Right ventricle myocardium superior (tissue), 1 donor: ENCODE measurements around the gene PSRC1. TPM values are rescaled to one million over a fixed set of nuclear protein-coding genes. Genes with fewer than 3 reads are reported as not detected.

Source experiments
- ATAC-seq: fragments of 200-7000 bp; cut with Tn5 transposase; one replicate; pipeline ENCODE4 v1.9.1; 2020; ENCODE audit warnings: mild to moderate bottlenecking; ENCODE audit not compliant: poor library complexity
- DNase-seq: peaks from one replicate; pipeline ENCODE4 v3.0.0-alpha.2; 2020
- intact Hi-C: fragments of 100-400 bp; cut with DNase I; formaldehyde crosslinking; loops from one replicate; pipeline ENCODE4 v1.11.2; 2022
- total RNA-seq: library from RNA; stranded (reverse); fragmentation: NEBNext Ultra II Directional; extraction: Animal tissue kit (Norgen Biotek cat#: 25700); gene quantifications from one replicate; pipeline ENCODE4 v1.2.1, GENCODE V29; 2021
- donor health status: DM: no; HTN: yes; CAD: no; lungs with severe emphysema.

PSRC1 gene
- total RNA-seq, 1 donor from 2014 or later = 0.73 TPM

DNA sequence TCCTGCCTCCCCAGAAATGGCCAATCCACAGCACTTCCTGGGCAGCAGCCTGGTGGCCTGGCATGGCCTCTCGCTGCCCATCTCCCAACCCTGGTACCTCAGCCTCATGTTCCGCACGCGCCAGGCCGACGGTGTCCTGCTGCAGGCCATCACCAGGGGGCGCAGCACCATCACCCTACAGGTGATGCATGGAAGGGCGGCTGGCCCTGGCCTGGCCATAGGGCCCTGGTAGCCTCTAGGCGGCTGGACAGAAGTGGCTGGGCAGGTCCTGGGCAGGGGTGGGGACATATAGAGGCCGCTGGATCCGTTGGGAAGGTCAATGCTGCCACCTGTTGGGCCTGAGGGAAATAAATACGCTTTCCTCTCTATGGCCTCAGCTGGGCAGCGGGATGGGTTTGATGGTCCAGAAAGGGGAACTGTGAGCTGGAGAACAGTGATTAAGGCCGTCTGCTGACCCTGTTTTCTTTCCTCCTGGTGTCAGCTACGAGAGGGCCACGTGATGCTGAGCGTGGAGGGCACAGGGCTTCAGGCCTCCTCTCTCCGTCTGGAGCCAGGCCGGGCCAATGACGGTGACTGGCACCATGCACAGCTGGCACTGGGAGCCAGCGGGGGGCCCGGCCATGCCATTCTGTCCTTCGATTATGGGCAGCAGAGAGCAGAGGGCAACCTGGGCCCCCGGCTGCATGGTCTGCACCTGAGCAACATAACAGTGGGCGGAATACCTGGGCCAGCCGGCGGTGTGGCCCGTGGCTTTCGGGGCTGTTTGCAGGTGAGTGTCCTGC lies 19.2 kb downstream of the PSRC1 start:
- DNase-seq = peak; percentile 90
- ATAC-seq = peak; percentile 88
- intact Hi-C loops = loop anchor here (5.0 kb wide), 1 partner anchor 139 kb away; no protein-coding TSS in a partner anchor

DNA sequence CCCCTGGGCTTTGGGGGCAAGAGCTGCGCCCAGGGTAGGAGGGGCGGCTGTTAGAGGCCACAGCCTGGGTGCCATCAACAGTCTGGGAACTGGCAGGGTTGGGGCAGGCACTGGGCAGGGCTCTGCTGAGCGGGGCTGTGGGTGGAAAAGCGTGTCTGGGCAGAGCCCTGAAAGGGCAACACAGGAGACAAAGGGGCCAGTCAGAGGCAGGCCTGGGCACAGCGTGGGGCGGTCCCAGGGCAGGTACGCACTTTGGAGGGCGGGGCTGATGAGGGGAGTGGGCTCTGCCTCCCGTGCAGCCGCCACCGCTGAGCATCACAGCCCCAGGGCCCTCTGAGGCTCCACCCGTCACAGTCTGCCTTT lies 19.7 kb downstream of the PSRC1 start:
- DNase-seq (no peak), ATAC-seq (no peak)
- intact Hi-C loops = loop anchor here (5.0 kb wide), 1 partner anchor 139 kb away; no protein-coding TSS in a partner anchor

DNA sequence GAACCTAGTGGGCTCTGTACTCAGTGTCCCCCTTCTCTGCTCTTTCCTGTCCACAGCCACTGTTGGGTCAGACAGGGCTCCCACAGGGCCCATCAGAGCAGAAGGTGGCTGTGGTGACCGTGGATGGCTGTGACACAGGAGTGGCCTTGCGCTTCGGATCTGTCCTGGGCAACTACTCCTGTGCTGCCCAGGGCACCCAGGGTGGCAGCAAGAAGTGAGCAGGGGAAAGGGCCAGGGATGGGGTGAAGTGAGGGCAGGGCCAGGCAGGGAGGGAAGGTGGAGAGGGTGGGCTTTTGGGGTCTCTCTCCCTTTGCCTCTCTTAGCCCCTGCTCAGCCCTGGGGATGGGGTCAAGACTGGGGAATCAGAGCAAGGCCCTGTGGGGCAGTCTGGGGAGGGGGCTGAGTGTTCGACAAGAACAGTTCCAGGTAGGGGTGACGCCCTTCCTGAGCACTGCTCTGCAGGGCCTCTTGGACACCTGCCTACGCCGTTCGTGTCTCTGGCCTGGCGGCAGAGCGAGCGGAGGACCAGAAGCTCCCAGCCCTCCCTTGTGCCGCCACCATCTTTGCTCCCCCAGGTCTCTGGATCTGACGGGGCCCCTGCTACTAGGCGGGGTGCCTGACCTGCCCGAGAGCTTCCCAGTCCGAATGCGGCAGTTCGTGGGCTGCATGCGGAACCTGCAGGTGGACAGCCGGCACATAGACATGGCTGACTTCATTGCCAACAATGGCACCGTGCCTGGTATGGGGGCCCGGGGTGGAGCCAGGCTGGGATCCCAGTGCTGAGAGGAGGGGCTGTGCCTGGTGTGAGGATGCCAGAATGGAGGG lies 20.5 kb downstream of the PSRC1 start:
- intact Hi-C loops = loop anchor here (5.0 kb wide), 1 partner anchor 140 kb away; no protein-coding TSS in a partner anchor
- ATAC-seq = no peak
- no peak for DNase-seq

DNA sequence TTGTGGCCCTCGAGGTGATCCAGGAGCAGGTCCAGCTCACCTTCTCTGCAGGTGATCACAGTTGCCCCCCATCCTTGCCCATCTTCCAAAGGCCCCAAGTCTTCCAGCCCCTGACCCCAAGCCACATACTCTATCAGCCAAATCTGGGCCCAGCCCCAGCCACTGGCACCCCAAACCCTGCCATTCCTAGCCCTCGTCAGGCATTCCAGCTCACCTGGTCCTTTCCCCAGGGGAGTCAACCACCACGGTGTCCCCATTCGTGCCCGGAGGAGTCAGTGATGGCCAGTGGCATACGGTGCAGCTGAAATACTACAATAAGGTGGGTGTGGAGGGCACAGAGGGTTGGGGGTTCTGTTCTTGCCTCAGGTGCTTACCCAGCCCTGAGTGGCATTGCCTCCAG lies 21.4 kb downstream of the PSRC1 start:
- no peak for DNase-seq
- ATAC-seq = no peak
- intact Hi-C loops = loop anchor here (5.0 kb wide), 1 partner anchor 141 kb away; no protein-coding TSS in a partner anchor

DNA sequence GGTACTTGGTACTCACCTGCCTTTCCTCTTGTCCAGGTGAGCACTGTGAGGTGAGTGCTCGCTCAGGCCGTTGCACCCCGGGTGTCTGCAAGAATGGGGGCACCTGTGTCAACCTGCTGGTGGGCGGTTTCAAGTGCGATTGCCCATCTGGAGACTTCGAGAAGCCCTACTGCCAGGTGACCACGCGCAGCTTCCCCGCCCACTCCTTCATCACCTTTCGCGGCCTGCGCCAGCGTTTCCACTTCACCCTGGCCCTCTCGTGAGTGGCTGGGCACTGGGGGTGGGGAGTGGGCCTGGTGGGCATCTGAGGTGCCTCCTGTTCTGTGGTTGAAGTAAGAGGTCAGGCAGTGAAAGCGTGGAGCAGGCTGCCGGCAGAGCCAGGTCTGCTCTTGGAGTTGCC lies 21.9 kb downstream of the PSRC1 start:
- DNase-seq = no peak
- ATAC-seq = no peak
- intact Hi-C loops = loop anchor here (5.0 kb wide), 1 partner anchor 141 kb away; no protein-coding TSS in a partner anchor

DNA sequence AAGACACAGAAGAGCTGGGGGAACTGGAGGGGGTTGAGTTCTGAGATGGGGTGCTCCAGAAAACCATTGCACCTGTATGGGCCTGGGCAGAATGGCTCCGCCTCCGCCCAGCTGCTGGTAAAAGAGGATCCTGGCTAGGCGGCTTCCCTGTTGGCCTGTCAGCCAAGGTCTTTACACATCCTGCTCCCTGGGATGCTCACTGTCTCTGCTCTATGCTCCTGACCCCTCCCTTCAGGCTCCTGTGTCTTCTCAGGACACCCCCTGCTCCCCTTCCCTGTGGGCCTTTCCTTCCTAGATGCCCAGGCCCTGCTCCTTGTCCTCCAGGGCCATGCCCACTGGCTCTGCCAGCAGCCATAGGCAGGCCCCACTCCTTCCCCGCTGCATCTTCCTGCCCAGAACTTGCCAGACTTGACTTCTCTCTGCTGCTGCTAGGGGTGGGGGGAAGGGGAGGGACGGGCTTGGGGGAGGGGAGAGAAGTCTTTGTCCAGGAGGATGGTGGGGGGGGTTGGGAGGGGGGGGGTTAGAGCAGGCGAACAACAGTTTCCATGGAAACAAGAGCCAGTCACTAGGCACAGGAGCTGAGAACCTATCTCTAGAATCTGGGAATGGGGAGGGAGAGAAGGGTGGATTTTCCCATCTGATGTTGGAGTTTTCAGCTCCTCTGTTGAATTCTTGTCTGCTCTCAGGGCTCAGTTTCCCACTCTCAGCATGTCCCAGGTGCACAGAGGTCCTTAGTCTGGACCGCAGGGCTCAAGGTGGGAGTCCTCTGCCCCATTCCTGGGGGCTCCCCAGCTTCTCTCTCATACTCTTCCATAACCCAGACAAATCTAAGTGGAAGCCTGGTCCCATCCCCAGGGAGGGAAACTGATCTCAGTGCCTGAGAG lies 23.0 kb downstream of the PSRC1 start:
- no peak for DNase-seq
- intact Hi-C loops = loop anchor here (5.0 kb wide), 1 partner anchor 142 kb away; no protein-coding TSS in a partner anchor
- ATAC-seq = no peak

DNA sequence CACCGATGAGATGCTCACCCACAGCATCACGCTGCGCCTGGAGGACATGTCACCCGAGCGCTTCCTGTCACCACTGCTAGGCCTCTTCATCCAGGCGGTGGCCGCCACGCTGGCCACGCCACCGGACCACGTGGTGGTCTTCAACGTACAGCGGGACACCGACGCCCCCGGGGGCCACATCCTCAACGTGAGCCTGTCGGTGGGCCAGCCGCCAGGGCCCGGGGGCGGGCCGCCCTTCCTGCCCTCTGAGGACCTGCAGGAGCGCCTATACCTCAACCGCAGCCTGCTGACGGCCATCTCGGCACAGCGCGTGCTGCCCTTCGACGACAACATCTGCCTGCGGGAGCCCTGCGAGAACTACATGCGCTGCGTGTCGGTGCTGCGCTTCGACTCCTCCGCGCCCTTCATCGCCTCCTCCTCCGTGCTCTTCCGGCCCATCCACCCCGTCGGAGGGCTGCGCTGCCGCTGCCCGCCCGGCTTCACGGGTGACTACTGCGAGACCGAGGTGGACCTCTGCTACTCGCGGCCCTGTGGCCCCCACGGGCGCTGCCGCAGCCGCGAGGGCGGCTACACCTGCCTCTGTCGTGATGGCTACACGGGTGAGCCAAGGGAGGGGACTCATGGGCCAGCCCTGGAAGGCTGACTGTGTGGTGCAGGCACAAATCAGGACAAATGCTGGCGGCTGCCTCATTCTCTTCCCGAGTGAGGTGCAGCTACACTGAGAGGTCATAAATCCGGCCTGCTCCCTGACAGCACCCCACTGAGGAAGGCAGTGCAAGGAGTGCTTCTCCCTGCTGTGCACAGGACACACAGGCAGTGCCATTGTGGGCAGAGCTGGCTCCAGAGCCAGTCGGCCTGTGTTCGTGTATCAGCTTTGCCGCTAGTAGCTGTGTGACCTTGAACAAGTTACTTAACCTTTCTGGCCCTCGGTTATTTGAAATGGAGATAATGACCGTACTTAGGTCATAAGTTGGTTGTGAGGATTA lies 24.2 kb downstream of the PSRC1 start:
- DNase-seq (no peak), ATAC-seq (no peak)
- intact Hi-C loops = no loop called here

DNA sequence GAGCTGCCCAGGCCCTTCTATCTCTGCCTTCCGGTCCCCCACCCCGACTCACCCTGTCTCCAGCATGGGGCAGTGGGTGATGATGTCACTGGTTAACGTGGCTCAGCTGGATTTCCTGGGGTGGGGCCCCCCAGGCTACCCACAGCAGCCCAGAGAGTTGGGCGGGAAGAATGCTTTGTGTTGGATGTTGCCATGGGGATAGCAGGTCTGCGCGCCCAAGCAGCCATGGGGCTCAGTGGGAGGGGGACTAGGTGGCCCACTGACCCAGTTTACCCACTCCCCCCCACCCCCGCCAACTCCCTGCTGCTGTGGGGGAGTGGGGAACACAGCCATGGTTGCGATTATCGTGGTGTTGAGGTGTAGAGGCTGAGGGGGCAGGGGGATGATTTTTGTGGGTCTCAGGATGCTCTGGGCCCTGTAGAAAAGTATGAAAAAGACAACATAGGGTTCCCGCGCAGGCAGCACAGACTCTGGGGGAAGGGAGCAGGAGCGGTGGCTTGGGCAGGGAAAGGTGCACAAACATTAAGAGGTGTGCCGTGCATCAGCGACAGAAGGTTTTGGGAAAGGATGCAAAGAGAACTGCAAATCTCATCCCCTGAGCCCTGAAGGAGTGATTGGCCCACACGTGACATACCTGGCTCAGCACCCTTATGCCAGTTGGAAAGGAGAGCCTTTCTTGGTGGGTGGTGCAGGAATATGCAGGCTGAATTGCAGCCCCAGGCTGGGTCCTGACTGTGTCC lies 25.1 kb downstream of the PSRC1 start:
- no peak for DNase-seq
- intact Hi-C loops = no loop called here
- no peak for ATAC-seq

DNA sequence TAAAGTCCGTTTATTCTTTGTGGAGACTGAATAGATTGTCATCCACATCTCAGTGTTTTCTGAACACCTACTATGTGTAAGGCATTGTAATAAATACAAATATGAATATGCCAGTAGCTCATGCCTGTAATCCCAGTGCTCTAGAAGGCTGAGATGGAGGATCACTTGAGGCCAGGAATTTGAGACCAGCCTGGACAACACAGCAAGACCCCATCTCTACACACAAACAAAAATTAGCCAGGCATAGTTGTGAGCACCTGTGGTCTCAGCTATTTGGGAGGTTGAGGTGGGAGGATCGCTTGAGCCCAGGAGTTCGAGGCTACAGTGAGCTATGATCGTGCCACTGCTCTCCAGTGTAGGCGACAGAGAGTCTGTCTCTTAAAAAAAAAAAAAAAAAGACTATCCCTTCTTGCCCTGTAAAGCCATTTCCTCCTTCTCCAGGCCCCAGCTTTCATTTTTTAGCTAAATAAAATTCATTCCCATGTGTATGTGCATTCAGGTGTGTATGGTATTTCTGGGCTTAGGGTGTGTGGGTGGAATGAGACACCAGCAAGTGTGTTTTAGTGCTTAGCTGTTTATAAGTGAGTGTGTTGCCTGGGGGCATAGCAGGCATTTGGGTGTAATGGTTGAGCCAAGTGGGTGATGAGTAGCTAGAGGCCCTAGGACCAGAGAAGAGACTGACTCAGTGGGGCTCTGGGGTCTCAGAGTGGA lies 25.8 kb downstream of the PSRC1 start:
- DNase-seq (no peak), ATAC-seq (no peak)
- intact Hi-C loops = no loop called here

DNA sequence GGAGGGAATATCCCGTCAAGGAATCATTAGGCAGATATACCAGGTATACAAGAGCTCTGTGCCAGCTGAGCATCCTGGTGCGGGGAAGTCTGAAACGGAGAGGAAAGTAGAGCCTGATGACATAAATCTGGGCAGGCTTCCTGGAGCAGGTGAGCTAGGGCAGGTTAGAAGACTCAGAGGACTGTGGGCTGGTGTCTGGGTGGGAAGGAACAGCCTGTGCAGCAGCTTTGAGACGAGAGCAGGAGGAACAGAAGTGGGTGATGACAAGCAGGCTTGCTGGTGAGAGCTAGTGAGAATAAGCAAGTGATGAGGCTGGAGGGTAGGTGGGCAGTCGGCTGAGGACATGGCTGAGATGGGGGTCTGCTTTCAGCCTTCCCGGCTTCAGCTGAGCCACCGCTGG lies 26.9 kb downstream of the PSRC1 start:
- DNase-seq = no peak
- ATAC-seq = no peak
- intact Hi-C loops = no loop called here

DNA sequence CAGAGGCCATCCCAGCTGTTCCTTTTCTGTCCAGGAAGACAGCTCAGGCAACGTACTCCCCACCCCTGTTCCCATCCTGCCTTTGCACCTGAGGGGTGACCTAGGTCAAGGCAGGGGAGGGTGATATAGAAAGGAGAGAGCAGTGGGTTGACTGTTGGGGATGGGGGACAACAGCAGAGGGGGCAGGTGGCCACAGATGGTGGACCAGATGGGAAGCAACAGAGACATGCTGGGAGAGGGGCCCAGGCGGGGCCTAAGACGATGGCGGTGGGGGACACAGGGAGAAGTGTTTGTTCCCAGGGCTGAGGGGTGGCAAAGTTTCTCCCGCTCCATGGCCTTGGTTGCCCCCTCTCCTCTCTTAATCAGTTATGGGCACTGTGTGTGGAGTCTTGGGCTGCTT lies 27.3 kb downstream of the PSRC1 start:
- ATAC-seq = no peak
- peak; percentile 32 for DNase-seq
- intact Hi-C loops = no loop called here

DNA sequence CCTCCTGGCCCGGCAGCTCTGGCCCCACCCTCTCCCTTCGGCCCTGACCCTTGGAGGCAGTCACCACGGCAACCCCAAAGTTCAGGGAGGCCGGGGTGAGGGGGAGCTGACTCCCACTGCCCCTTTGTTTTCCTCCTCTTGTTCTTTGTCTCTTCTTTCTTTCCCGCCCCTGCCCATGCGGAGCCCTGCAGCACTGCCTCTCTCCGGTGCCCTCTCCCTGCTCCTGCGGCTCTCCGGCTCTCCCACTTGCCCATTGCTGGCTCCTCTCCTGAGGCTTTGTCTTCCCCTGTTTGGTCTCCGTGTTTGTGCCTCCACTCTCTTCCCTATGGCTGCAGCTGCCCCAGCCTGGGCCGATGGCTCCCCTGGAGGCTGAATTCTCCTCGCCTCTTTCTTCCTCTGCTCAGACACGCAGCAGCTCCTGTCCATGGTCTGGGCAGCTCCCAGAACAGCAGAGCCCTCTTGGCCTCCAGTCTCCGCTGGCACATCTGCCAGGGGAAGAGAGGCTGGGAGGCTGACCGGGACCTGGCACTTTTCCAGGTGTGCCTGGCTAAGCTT lies 27.8 kb downstream of the PSRC1 start:
- peak; percentile 38 for DNase-seq
- intact Hi-C loops = no loop called here
- ATAC-seq = no peak

DNA sequence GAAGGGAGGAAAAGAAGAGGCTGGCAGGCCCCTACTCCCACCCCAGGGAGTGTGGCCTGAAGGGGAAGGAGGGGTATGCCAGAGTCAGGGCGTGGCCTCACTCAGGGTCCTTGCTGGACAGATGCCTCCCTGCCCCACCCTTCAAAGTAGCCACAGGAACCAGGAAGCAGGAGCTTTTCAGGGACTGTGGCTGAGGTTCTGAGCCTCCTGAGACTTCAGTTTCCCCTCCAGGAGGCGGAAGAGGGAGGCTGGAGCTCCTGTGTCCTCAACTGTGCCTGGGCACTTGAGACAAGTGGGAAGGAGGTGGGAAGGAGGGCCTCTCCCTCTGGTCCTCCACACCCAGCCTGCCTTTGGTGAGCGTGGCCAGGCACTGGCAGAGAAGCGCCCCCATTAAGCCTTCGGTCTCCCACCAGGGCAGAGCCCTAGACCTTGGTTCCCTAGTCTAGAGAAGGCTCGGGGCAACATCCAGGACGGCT lies 28.3 kb downstream of the PSRC1 start:
- intact Hi-C loops = no loop called here
- ATAC-seq = no peak
- DNase-seq = peak; percentile 25

DNA sequence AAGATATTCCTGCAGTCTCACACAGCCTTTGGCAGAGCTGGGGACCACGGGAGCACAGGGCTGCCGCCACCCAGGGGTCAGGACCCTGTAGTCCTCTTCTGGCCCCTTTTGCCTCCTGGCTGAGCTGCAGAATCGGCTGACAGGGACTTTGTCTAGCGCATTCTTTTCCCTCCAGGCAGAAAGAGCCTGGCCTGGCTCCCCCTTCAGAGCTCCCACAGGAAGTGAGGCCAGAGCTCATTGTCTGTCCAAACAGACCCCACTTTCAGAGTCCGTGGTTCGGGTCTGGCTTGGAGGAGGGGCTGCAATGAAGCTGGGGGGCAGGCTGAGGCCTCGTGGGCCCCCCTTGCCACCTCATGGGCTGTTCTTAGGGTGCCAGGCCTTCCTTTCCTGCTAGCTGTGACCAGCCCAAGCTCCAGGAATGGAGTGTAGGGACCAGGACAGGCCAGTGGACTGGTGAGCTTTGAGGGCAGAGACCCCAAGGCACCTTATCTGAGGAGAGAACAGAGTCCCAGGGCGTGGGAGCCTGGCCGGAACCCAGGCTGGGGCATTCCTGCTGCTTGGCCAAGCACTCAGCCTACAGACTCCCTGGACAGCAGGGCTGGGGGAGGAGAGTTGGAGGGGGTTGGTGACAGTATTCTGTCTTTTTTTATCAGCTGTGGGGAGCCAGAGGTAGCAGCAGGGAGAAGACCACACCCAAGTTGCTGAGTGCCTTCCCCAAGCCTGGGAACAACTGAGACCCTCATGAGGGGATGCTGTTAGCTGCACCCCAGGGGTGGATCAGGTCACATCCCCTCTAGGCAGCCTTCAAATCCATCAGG lies 28.9 kb downstream of the PSRC1 start:
- intact Hi-C loops = no loop called here
- ATAC-seq (peak; percentile 6), DNase-seq (peak; percentile 42)
